GOT3 (cell line): ENCODE results near the gene ENTREP3.
"Not testable (repeated sequence)": the region's sequence is repeated elsewhere in the genome, so short reads cannot be mapped to it uniquely, and the experiment has no call there.

Experiments
- DNase-seq: peaks from one replicate; lab custom pipeline; 2025; ENCODE audit warnings: mixed read lengths; lab: John Stamatoyannopoulos, UW

ENTREP3 gene

DNA sequence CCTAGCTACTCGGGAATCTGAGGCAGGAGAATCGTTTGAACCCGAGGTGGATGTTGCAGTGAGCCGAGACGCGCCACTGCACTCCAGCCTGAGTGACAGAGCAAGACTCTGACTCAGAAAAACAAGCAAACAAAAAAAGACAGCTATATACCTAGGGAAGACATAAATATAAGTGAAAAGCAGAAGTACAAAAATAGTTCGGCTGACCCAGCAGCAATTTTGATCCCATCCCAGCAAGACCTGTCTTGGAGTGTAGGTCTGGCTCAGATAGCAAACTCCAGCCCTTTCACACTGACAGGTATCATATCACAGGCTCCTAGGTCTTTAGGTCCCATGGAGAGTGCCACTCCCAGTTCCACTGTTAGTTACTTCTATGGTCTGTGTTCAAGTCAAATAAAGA lies 32.2 kb downstream of the ENTREP3 start:
- no peak for DNase-seq

DNA sequence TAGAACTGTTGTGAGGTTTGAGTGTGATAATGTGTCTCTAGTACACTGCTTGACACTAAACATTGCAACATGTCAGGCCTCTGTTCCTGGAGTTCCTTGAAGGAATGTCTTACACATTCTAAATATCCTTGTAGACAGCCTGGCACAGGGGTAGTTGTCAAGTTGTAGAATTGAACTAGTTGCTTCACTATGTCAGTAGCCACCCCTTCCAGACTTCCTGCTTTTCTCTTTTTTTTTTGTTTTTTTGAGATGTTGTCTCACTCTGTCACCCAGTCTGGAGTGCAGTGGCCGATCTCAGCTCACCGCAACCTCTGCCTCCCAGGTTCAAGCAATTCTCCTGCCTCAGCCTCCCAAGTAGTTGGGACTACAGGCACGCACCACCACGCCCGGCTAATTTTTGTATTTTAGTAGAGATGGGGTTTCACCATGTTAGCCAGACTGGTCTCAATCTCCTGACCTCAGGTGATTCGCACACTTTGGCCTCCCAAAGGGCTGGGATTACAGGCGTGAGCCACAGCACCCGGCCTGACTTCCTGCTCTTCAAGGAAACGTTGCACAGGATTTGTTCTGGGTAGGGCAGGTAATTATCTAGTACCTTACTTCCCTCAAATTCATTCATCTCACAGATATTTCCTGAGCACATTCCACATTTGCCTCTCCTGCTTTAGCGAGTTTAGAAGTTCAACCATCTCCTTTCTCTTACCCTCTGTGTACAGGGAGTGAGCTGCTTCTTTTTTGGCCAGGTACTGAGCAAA lies 34.9 kb downstream of the ENTREP3 start:
- DNase-seq: not testable (repeated sequence)

DNA sequence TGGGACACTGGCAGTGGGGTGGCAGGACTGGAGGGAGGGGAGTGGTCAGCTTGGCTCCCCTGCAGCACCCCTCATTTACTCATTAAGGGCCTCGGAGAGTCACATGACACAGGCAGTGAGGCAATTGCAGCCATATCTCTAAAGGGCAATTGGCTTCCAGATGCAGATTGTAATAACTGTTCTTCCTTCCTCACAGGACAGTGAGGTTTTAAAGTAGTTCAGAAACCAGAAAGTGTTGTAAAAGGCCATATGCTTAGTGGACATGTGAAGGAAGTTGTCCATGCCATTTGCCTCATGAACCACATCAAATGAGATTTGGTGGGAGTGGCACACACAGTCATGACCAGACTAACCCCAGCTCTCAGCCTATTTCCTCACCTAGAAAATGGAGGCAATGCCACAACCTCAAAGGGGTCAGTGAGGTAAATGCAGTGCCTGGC lies 35.7 kb downstream of the ENTREP3 start:
- DNase-seq: no peak

DNA sequence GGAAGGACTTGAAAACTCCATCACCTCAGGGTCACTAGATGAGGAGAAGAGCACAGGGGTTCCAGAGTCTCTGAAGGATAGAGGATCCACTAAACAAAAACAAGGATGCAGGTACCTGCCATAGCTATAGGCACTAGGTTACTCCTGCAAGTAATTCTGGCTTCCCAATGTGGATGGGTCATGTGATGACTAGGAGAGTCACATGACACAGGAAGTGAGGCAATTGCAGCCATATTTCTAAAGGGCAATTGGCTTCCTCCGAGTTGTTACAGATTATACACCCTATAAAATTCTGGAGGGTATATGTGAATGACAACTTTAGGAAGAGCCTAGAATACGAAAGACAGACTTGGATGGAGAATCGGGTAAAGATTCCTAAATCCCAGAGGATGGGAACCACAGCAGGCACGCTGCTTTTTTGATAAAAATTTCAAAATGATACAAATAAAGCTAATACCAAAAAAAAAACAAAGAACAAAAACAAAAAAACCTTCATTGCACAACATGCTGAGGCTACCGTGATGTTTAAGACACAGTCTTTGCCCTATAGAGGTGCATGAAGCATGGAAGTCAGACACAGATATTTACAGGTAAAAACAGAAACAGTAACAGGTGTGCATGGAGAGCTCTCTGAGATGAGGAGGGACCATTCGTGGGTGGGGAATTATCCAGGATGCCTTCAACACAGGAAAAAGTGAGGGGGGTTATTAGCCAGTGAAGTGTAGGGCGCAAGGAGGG lies 36.3 kb downstream of the ENTREP3 start:
- no peak for DNase-seq

DNA sequence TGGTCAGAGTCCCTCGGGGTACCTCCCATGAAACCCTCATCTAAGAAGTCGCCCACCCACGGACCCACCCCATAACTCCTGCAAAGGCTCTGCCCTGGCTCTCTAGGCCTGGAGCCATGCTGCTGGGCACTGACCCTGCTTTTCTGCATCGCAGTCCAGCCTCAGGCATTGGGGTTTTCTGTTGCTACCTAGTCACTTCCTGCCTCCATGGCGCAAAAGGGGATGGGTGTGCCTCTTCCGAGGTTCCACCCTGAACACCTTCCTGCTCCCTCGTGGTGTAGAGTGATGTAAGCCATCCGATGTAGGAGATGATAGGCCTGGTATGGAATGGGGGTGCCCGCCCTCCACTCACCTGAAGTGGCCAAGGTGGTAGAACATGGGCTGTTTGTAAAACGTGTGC lies 40.6 kb downstream of the ENTREP3 start:
- not testable (repeated sequence) for DNase-seq

DNA sequence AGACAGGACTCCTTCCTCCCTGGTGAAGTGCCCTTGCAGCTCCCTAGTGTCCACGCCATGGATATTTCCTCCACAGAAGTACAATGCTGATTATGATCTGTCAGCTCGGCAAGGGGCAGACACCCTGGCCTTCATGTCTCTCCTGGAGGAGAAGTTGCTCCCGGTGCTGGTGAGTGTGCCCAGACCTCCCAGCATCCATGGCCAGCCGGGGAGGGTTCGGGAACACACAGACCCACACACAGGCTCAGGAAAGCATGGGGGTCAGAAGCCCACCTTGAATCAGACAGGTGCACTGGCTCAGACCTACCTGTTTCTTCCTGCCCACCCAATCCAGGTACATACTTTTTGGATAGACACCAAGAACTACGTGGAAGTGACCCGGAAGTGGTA lies 43.2 kb downstream of the ENTREP3 start:
- not testable (repeated sequence) for DNase-seq

DNA sequence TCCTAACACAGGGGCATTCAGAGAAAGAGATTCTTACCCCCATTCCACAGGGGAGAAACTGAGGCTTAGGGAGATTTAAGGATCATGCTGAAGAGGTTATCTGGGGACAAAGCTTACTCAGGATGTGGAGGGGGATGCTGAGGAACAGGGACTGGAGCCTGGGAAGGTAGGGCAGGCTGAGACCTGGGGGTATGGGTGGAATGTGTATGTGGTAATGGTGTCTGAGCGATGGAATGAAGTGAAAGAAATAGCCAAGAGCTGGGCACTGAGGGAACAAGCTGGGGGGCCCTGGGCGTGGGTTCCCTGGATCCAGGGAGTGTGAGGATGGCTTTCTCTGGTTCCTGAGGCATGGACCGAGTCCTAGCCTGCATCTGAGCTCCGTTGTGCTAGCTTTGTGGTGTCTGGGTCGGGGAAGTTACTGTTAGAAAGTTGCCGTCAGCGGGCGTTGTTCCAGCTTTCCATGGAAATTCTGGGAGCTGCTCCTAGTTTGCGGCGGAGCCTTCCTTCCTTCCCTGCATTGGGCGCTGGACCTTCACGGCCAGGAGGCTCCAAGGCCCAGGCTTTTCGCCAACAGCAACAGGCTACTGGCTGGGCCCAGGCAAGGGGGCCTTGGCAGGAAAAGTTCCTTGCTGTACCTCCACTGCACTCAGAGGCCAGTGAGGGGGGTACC lies 43.8 kb downstream of the ENTREP3 start:
- DNase-seq: not testable (repeated sequence)

DNA sequence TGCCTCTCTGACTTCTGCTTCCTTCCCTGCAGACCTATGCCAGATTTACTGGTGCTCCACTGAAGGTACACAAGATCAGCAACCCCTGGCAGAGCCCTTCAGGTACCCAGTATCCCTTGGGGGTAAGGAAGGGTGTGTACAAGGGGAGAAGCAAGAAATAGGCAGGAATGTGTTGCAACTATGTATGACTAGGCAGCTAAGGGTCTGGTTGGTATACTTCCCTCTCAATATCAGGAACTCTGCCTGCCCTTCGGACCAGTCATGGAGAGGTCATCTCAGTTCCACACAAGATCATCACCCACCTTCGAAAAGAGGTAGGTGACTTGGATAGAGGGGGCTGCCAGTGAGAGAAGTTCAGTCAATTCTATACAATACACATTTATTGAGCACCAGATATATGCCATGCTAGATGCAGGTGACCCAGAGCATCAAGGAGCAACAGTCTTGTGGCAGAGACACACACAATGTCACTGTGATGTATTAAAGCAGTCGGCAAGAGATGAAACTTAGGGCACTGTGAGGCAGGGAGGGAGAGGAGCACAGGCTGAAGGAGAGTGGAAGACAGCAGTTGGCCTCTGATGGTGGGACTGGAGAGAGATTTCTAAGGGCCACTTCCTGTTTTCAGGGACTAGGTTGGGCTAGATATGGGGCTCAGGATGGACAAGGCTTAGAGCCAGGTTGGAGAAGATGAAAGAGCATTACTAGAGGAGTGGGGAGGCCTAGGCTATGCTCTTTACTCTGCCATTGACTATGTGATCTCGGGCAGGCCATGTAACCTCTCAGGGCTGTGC lies 44.8 kb downstream of the ENTREP3 start:
- DNase-seq: no peak

DNA sequence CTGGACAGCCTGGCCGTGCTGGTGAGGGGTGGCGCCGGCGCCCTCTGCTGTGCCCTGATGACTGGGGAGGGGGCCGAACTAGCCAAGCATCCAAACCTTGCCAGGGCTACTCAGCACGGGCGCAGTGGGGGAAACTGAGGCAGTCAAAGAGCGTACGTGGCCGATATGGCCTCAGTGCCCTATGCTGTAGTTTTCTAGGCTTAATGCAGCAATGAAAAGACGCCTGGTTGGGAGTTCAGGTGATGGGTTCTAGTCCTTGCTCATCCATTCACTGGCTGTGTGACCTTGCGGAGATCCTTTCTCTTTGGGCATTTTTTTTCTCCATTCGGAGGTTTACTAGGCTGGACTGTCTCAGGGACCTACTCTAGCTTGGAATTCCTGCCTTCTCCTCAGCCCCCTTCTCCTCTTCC lies 46.0 kb downstream of the ENTREP3 start:
- DNase-seq: no peak

DNA sequence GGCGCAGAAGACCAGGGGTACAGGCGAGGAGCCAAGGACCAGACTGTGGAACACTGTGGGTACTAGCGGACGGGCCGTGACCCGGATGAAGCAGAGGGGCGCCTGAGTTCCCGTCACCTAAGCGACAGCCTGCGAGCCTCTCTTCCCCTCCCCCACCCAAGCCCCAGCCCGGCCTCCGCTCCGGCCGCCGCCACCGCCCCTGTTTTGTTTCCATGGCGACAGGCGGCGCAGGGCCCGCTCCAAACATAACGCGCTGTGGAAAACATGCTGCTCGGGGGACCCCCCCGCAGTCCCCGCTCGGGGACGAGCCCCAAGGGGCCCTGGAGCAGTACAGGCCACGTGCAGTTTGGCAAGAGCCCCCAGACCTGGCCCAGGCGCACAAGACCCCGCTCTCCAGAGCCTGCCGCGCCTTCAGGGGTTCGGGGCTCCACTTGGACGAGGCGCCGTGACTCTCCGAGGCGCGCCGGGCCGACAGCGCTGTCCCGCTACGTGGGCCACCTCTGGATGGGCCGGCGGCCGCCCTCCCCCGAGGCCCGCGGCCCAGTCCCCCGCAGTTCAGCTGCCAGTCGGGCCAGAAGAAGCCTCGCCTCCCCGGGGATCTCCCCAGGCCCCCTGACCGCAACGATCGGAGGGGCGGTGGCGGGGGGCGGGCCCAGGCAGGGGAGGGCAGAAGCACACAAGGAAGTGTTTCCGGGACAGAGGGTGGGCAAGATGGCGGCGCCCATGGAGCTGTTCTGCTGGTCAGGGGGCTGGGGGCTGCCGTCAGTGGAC lies 46.6 kb downstream of the ENTREP3 start, which contains the start of gene MTX1:
Gene MTX1, plus strand, starts transcription at position 155 of the 771 bp plus-strand sequence. Its CDS starts 110 bp downstream, at position 265.
- DNase-seq: peak; percentile 79

DNA sequence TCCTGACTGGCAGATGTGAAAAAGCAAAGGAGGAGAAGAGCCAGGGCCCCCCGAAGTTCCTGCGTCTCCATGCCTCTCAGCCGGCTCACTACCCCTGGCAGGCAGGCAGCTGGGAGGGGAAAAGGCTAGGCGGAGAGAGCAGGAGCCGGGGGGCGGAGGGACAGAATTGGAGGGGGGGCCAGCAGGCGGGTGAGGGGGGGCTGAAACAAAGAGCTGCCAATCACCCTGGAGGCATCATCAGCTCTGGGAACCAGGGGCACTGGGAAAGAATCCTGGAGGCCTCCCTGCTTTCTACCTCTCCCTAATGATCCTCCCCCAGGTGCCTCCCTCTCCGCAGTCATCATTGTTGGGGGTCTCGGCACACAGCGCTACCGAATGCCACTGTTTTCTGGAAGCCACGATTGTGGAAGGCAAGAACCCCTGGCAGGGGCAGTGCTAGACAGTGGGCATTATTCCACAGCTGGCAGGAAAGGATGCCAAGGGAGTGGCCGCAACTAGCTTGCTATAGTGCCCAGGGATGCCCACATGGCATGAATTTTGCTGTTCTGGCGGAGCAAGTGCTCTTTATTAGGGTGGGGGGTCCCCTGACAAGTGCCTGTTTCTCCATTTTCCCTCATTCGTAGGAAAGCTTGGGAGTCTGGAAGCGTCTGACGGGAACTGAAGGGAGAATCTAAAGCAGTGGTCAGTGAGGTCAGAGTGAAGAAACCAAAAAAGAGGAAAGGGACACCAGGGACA lies 47.3 kb downstream of the ENTREP3 start, which contains the start of gene THBS3:
Gene THBS3, minus strand, starts transcription at position 92 of the 735 bp plus-strand sequence. Its CDS starts 21 bp downstream, at position 71.
- DNase-seq: no peak

DNA sequence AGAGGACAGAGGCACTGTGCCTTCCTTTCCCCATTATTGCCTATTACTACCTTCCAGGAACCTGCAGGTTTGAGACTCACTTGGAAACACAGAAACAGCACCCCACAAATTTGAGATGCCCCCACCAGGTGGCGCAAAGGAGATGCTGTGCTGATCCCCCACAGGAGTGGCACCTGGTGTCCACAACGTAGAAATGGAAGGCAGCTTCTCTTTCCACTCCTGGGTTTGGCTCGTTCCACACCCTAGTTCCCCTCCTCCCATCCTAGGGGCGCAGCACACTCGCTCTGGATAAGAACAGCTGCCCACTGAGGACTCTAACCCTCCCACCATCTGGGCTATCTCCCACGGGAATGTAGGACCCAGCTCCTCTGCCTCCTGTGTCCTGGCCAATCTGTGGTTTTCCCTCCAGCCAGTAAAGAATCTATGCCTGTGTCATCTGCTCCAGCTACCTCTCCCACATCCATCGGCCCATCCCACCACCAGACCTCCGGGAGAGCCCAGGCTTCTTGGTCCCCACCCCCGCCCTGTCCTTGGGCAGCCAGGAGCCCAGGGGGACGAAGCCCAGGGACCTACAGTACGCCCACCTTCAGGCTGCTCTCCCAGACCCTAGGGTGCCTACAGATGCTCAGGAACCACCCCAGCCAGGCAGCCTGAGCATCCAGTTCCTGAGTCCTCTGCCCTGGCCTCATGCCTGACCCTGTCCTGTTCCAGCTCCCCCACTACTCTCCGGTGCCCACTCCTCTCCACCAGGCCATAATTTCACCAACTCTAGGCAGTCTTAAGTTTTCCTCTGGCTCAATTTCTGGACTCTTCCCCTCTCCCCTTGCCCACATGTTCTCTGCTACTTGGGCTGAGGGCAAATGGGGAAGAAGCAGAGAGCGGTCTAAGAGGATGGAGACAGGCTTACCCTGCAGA lies 48.1 kb downstream of the ENTREP3 start:
- peak; percentile 43 for DNase-seq

DNA sequence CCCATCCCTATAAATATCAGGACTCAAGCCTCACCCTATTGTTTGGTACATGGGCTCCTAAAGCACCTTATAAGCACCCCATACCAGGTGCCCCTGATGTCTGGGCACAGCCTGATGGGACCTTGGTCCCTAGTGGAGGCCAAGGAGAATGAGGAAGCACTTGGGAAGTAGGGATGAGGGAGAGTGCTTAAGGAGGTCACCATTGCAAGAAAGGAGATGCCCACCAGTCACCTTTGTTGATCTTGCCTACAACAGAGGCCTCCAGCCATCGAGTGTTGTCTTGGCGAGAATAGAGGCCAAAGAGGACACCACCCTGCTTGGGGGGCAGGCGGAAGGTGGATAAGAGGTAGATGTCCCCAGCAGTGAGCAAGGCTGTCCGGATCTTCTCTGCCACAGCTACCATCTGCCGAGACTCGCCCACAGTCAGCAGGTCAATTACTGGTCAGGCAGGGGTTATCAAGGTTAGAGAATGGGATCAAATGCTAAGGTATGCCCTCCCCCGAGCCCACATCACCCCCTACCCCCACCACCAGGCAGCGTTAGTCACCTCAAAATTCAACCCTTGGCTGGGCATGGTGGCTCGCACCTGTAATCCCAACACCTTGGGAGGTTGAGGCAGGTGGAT lies 49.2 kb downstream of the ENTREP3 start:
- no peak for DNase-seq

DNA sequence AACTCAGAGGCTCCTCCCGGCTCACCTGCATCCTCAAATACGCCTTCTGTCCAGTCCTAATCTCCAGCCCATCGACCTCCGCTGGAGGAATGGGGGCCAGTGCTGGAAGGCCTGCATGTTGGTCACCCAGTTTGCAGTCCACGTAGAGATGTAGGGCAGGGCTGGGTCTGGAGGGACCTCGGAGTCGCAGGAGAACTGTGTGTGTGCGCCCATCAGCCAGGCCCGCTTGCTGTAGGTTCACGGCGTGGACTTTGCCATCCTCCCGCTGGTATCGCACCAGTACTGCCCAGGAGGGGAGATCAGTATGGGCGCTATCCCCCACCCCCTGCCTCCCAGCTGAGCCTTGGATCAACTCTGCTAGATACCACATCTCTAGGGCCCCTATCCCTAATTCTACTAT lies 50.2 kb downstream of the ENTREP3 start:
- DNase-seq: no peak

DNA sequence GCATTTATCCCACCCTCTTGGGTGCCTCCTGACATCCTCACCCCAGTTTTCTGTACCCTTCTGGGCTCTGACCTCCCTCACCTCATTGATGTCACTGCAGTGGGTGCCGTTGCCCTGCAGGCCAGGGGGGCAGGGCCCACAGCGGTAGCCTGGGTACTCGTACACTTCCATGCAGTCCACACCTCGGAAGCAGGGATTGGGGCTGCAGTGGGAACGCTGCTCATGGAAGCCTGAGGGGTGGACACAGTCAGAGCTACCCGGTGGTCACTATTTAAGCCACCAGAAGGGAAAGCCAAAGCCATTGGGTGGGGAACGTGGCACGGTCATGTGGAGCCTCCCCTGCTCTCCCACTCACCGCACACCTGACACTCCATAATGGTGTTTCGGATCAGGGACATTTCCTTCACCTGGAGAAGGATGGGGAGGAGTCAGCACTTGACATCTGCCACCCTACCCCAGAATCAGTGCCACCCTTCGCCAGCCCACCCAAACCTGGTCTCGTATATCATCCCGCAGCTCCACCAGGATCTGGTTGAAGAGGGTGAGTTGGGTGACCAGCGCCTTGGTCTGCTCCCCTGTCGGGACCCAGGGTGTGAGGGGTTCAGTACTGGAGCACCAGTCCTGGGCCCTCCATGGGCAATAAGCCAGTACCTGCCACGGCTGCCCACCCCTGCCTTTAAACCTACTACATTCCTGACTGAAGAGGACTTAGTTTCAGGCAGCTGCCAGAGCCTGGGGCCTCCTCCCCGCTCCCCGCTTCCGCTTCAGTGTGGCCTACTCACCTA lies 52.4 kb downstream of the ENTREP3 start:
- DNase-seq: no peak

DNA sequence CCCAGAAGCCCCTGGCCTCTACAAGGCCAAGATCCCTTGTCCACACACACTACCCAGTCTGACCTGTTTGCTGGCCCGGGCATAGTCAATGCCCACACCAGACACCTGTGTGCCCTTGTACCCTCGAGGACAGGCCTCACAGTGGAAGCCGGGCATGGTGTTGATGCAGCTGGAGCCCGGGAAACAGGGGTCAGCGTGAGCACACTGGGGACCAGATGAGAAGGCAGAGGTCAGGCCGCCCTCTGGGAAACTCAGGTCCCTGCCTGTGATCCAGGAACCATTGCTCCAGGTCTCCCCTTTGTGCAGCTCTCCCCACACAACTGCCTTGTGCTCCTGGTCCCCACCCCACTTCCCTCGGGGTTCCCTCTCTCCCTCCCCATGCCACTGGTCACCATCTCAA lies 53.1 kb downstream of the ENTREP3 start:
- DNase-seq: no peak

DNA sequence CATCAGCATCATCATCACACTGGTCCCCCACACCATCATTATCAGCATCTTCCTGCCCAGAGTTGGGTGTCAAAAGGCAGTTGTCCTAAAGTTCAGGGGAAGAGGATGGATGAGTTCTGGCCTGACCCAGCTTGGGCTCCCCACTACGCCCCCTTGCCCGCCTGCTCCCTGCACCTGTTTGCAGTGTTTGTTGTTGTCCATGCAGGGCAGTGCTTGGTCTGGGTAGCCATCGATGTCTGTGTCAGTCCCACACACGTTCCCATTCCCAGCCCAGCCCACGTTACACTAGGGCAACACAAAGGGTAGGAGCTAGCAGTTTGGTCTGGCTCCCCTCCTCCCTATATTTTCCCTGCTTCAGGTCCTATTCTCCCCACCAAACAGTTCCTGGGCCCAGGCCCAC lies 54.4 kb downstream of the ENTREP3 start:
- DNase-seq: no peak

DNA sequence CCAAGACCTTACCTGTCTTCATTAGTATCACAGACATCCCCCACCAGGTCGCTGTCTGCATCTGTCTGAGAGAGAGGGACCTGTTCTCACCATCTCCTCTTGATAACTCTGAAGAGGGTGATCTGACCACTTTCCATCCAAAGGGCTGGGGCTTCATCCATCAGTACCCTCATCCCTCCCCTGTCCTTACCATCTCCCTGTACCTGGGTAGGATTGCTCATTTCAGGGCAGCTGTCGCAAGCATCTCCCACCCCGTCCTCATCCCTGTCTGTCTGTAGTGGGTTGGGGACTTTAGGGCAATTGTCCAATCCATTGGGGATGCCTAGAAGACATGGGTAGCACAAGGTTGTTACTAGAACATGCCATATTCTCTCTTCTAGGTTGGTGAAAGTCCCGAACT lies 55.5 kb downstream of the ENTREP3 start:
- no peak for DNase-seq
